T-helper 17 cell (primary cell): ENCODE results near the gene ADAD1. TPM values are rescaled to one million over a fixed set of nuclear protein-coding genes. Genes with fewer than 3 reads are reported as not detected.

Experiments
- ATAC-seq: fragments of 150-1000 bp; cut with Tn5 transposase; 2 replicates; pipeline ENCODE4 v1.10.0; 2021; ENCODE audit warnings: mild to moderate bottlenecking, moderate library complexity
- DNase-seq, 3 donors: peaks; one replicate each; pipeline versions ENCODE4 v3.0.0 to v3.0.0-alpha.2; 2020 to 2021
- H3K9me3 ChIP-seq: one replicate; pipeline ENCODE4 v1.7.0; 2013; ENCODE audit warnings: low read length, mild to moderate bottlenecking; ENCODE audit not compliant: control insufficient read depth, poor library complexity, severe bottlenecking
- H3K27ac Mint-ChIP-seq: one replicate; pipeline ENCODE4 v1.8.0; 2022; ENCODE audit warnings: mild to moderate bottlenecking, moderate library complexity, mixed read lengths
- H3K27me3 Mint-ChIP-seq: one replicate; pipeline ENCODE4 v1.8.0; 2022; ENCODE audit warnings: mixed read lengths
- H3K36me3 Mint-ChIP-seq: one replicate; pipeline ENCODE4 v1.8.0; 2022; ENCODE audit warnings: low read depth, mixed read lengths
- H3K4me1 Mint-ChIP-seq: one replicate; pipeline ENCODE4 v1.8.0; 2022; ENCODE audit warnings: mild to moderate bottlenecking, mixed read lengths
- H3K4me3 Mint-ChIP-seq: one replicate; pipeline ENCODE4 v1.8.0; 2022; ENCODE audit warnings: mild to moderate bottlenecking, moderate library complexity, mixed read lengths
- total RNA-seq, 4 donors: library from RNA in 2 of 4; stranded (reverse) in 2 of 4; gene quantifications; one replicate each; pipeline ENCODE4 v1.2.3 and lab custom pipeline; 2022 to 2026

The ADAD1 gene
- total RNA-seq, 2 donors from 2014 or later = not detected

DNA sequence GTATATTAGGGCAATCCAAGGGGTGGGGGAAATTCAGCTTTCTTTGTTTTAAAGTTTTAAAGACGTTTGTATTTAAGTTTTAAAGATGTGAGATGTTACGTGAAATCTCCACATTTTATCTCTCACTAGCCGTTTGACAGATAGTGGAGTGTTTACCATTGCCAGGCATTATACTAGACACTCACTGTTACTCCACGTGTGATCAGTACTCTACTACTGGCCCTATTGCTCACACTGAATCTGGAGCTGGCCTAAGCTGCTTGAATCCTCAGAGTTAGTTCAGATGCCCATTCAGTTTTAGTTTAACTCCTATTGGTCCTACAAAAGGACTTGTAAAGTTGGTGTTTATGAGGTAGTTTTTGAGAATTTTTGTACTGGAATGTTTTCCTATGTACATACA lies 4.5 kb downstream of the ADAD1 start:
- DNase-seq = no peak
- Mint-ChIP-seq H3K36me3 (no peaks in the 10 kb centered on the region), H3K27me3 (no peaks in the 10 kb centered on the region), H3K4me1 (no peaks in the 10 kb centered on the region), H3K27ac (no peak overlapping the region), H3K4me3 (no peak overlapping the region)
- no peak for ATAC-seq
- H3K9me3 ChIP-seq = no peaks in the 10 kb centered on the region

DNA sequence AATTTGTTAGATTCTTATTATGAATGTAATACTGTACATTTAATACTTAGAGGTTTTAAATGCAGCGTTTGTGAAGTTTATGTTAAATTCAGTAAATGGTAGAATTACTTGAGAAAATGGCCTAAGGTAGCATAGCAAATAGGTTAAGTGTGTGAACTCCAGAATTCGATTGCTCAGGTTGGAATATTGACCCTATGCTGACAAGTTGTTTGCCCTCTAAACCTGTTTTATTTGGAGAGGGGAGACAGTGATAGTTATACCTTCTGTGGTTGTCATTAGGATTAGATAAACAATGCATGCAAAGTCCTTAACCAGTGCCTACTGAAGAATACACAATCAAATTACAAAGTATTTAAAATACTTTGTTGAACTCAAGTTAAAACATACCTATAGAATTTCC lies 5.4 kb downstream of the ADAD1 start:
- Mint-ChIP-seq H3K36me3 (no peaks in the 10 kb centered on the region), H3K27ac (no peak overlapping the region), H3K27me3 (no peaks in the 10 kb centered on the region), H3K4me3 (no peak overlapping the region), H3K4me1 (no peaks in the 10 kb centered on the region)
- ATAC-seq (no peak), DNase-seq (no peak)
- no peaks in the 10 kb centered on the region for H3K9me3 ChIP-seq

DNA sequence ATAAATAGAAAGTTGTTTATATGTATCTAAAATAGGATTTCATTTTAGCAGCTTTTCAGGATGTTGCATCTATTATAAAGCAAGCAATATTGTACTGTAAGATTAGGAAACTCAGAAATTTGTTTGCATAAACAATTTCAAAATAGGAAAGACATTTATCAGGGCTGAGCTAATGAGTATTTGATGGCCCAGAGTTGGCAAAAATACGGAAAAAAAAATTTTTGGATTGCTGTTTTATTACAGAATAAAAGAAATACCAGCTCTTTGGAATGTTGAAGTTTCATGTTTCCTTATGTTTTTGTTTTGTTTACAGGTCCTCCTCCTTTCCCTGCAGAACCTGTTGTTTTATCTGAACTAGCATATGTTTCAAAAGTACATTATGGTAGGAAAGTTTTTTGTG lies 14.5 kb downstream of the ADAD1 start:
- H3K4me3 Mint-ChIP-seq = no peak overlapping the region
- peaks cover 2% of the 10 kb centered on the region for H3K36me3 Mint-ChIP-seq
- H3K9me3 ChIP-seq = no peaks in the 10 kb centered on the region
- H3K27ac Mint-ChIP-seq = no peak overlapping the region
- H3K27me3 Mint-ChIP-seq = no peaks in the 10 kb centered on the region
- ATAC-seq (no peak), DNase-seq (no peak)
- H3K4me1 Mint-ChIP-seq = no peaks in the 10 kb centered on the region

DNA sequence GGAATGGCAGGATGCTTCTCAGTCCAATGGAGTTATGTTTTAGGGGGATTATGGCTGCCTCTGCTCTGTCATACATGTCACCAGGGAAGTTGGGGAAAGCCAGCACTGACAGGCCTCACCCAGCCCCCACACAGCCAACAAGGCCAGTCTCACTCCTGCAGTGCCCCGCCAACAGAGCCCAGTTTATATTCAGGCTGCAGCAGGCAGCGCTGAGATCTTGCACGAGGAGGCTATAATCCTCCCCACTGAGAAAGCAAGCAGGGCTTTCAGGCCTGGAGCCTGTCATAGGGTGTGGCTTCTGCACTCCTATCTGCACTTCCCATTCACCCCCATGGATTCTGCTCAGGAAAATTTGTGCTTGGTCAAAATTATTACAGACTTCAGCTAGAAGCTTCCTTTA lies 25.1 kb downstream of the ADAD1 start:
- H3K36me3 Mint-ChIP-seq = peaks cover 2% of the 10 kb centered on the region
- no peaks in the 10 kb centered on the region for H3K9me3 ChIP-seq
- ATAC-seq (no peak), DNase-seq (no peak)
- H3K27me3 Mint-ChIP-seq = no peaks in the 10 kb centered on the region
- H3K27ac Mint-ChIP-seq = no peak overlapping the region
- H3K4me3 Mint-ChIP-seq = no peak overlapping the region
- H3K4me1 Mint-ChIP-seq = no peaks in the 10 kb centered on the region

DNA sequence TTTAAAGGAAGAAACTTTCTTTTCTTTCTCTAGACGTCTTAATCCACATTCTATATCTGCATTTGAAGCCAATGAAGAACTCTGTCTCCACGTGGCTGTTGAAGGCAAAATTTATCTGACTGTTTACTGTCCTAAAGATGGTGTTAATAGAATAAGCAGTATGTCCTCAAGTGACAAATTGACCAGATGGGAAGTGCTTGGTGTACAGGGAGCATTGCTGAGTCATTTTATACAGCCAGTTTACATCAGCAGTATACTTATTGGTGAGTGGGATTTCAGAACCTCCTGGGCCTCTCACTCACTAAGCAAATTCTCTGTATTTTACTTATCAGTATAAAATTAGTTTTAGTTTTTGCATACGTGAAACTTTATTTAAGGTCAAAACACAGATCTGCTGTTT lies 33.7 kb downstream of the ADAD1 start:
- Mint-ChIP-seq H3K4me3 (no peak overlapping the region), H3K27me3 (peaks cover 8% of the 10 kb centered on the region), H3K4me1 (no peaks in the 10 kb centered on the region), H3K36me3 (peaks cover 2% of the 10 kb centered on the region), H3K27ac (no peak overlapping the region)
- H3K9me3 ChIP-seq = no peaks in the 10 kb centered on the region
- no peak for ATAC-seq
- no peak for DNase-seq

DNA sequence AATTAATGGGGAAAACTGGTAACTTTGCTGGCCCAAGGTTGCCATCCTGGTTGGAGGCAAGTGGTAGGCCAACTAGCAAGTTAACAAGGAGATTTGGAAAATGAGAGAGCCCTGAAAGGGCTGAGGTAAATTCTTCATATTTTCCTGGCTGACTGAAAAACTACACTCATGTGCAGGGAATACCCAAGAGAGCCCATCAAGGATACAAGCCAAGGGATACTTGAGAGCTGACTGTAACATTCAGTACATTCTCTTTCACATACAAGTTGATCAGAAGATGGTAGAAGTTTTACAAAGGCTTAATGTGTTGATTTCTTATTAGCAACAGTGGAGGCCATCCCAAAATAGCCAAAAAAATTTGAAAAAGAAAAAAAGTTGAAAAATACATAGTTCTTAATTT lies 44.4 kb downstream of the ADAD1 start:
- no peak overlapping the region for H3K27ac Mint-ChIP-seq
- H3K36me3 Mint-ChIP-seq = peaks cover 3% of the 10 kb centered on the region
- no peak for DNase-seq
- ATAC-seq = no peak
- no peak overlapping the region for H3K4me3 Mint-ChIP-seq
- H3K9me3 ChIP-seq = no peaks in the 10 kb centered on the region
- no peaks in the 10 kb centered on the region for H3K27me3 Mint-ChIP-seq
- H3K4me1 Mint-ChIP-seq = peaks cover 2% of the 10 kb centered on the region

DNA sequence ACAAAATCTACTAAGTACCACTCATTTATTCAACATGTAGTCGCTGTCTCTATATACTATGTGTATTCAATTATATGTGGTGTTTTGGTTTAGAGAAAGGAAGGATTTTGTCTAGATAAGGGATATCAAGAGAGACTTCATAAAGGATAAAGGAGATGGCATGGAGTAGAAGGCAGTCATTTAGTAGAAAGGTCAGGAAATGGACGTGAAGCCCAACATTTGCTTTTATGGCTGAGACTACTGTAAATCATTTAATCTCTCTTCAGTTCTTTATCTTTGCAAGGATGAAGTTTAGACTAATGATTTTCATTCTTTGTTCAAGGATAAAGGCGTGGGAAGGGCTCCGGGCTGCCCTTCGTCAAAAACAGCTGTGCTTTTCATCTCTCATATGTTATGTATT lies 52.5 kb downstream of the ADAD1 start:
- no peaks in the 10 kb centered on the region for H3K27me3 Mint-ChIP-seq
- H3K4me1 Mint-ChIP-seq = peaks cover 13% of the 10 kb centered on the region
- no peak for ATAC-seq
- no peak for DNase-seq
- H3K9me3 ChIP-seq = no peaks in the 10 kb centered on the region
- H3K27ac Mint-ChIP-seq = no peak overlapping the region
- H3K36me3 Mint-ChIP-seq = no peaks in the 10 kb centered on the region
- H3K4me3 Mint-ChIP-seq = no peak overlapping the region

DNA sequence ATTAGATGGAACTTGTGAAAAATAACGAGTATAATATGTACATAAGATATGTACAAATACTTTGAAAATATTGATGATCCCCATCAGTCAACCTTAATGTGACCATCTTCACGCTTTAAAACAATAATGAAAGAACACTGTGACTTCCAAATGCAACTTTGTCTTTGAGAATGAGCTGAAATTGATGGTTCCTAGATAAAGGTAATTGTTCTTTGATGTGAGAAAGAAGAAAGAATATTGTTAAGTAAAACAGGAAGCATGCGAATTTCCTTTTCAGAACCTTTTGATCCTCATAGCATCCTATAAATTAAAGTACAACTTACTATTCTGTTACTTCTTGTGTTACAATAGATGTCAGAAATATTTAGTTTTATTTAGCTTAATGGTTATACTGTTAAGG lies 55.5 kb downstream of the ADAD1 start:
- Mint-ChIP-seq H3K36me3 (no peaks in the 10 kb centered on the region), H3K27ac (peak overlapping the region; percentile 54), H3K4me1 (peaks cover 13% of the 10 kb centered on the region), H3K27me3 (no peaks in the 10 kb centered on the region), H3K4me3 (peak overlapping the region; percentile 56)
- no peaks in the 10 kb centered on the region for H3K9me3 ChIP-seq
- ATAC-seq (peak; percentile 77), DNase-seq (no peak)

DNA sequence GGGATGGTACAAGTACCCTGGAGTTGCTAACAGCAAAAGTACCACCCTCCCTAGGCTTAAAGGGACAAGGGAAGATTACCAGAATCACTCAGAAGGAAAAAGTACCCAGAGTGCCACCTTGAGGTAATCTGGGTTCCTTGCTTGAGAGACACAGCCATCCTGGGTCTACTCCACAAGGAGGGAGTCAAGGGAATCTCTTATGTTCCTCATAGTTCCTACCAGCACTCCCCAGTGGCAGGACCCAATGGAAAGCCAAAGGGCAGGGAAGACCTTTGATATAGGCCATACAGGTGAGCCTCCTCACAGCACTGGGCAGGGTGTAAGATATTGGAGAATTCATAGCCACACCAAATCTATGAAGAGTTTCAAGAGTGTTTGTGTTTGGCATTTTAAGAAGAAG lies 72.0 kb downstream of the ADAD1 start:
- peak; percentile 51 for ATAC-seq
- H3K27ac Mint-ChIP-seq = no peak overlapping the region
- peaks cover 8% of the 10 kb centered on the region for H3K36me3 Mint-ChIP-seq

DNA sequence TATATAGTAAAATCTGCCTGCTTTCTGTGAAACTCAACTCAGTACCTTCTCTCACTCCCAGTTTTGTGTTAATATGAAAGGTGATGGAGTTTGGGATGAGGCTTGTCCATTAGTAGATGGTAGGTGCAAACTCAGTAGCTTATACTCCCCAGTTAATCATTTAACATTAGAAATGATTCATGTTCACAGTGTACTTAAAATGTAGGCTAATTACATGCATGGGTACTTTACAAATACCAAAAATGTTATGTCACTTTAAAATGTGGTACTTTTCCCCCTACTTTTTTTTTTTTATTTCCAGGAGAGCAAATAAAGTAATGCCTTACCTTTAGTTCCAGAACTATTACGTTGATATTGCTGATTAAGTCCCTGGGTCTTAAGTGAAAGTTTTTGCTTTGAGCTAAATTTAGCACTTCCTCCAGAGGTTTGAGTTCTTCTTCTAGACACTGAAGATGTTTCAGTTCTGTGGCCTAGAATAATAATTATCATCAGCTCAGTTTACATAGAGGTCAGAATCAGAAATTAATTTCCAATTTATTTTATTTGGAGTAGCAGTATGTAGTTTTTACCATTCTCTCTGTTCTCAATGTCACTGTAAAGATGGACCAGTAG lies 74.7 kb downstream of the ADAD1 start:
- Mint-ChIP-seq H3K27ac (peak overlapping the region; percentile 11), H3K4me1 (peaks cover 32% of the 10 kb centered on the region), H3K27me3 (peaks cover 6% of the 10 kb centered on the region), H3K36me3 (peaks cover 6% of the 10 kb centered on the region), H3K4me3 (no peak overlapping the region)
- ATAC-seq = no peak
- H3K9me3 ChIP-seq = no peaks in the 10 kb centered on the region
- DNase-seq = no peak

More for the DNA sequence above, 72.0 kb downstream of the ADAD1 start:
- no peaks in the 10 kb centered on the region for H3K9me3 ChIP-seq
- H3K4me3 Mint-ChIP-seq = no peak overlapping the region
- peaks cover 17% of the 10 kb centered on the region for H3K4me1 Mint-ChIP-seq
- H3K27me3 Mint-ChIP-seq = peaks cover 6% of the 10 kb centered on the region
- no peak for DNase-seq

DNA sequence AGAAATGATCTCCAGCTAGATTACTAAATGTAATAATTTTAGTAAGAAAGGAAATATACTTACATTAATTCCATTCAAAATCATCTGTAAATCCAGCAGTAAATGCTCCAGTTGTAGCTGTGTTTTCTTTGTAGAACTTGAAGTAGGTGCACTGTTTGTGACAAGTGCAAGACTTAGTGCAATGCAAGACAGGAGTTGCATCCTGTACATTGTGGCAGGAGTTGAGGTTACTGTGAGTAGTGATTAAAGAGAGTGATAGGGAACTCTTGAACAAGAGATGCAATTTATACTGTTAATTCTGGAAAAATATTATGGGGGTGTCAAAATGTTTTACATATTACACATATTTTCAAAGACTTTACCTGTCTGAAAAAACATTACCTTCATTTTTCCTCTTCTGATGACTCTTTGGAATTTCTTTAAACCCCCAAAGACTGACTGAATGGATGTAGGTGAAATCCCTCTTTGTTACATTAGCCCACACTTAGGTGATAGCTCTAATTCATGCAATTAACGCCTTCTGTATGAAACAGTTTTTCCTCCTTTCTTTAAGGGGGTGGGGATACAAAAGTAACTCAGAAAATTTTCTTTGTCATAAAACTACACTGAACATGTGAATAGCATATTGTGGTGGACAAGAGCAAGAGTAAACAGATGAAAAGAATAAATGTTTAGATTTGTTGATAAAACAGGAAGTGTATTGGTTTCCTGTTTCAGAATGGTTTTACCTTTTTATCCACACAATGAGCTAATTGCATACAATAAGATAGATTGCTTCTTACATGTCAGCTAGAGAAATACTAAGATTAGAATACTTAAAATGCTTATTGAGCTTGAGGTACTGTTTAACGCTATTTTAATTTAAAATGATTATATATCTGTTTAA lies 77.7 kb downstream of the ADAD1 start, which contains the start of gene IL2:
IL2 (minus strand) TSS at position 495 of the 886 bp plus-strand sequence; CDS start at position 210, 285 bp downstream.
- no peak for DNase-seq
- peak within 1 kb of the TSS; percentile 87 for H3K27ac Mint-ChIP-seq
- H3K9me3 ChIP-seq = no peaks in the 10 kb centered on the region
- no peaks in the 10 kb centered on the region for H3K27me3 Mint-ChIP-seq
- peak within 1 kb of the TSS; percentile 83 for H3K4me3 Mint-ChIP-seq
- ATAC-seq = peak; percentile 72
- no peaks in the 10 kb centered on the region for H3K36me3 Mint-ChIP-seq
- peaks cover 36% of the 10 kb centered on the region for H3K4me1 Mint-ChIP-seq

DNA sequence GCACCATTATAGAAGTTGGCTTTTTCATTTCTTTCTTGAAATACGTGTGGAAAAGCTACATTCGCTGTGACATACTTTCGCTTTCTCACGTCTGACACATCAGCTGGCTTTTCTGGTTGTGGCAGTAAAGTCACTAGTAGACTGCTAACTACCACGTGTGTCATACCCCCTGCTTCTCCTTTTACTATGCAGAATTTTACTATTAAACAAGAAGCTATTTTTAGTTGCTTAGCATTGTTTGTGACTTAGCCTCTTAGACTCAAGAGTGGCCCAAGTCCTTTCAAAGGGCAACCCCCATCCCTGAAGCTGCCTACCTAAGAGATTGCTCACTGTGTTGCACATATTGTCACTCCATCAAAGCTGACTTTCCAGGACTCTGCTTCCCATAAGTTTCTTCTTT lies 79.8 kb downstream of the ADAD1 start:
- peak overlapping the region; percentile 82 for H3K4me3 Mint-ChIP-seq
- H3K27me3 Mint-ChIP-seq = no peaks in the 10 kb centered on the region
- H3K36me3 Mint-ChIP-seq = peaks cover 2% of the 10 kb centered on the region
- no peaks in the 10 kb centered on the region for H3K9me3 ChIP-seq
- DNase-seq (peak in 1 of 3 donors; percentile 12), ATAC-seq (peak; percentile 77)
- peak overlapping the region; percentile 87 for H3K27ac Mint-ChIP-seq
- H3K4me1 Mint-ChIP-seq = peaks cover 33% of the 10 kb centered on the region

DNA sequence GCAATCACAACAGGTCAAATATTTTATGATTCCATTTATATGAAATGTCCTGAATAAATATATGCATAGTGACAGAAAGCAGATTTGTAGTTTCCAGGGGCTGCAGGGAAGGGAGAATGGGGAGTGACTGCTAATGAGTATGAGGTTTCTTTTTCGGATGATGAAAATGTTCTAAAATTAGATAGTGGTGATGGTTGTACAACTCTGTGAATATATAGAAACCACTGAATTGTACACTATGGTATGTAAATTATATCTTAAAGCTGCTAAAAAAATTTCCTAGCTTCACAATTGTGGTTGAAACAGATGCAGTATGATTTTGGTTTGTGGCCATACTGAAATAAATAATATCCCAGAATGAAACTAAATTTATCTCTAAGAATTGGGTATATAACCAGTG lies 90.6 kb downstream of the ADAD1 start:
- ATAC-seq = no peak
- H3K27me3 Mint-ChIP-seq = no peaks in the 10 kb centered on the region
- no peaks in the 10 kb centered on the region for H3K4me1 Mint-ChIP-seq
- H3K9me3 ChIP-seq = no peaks in the 10 kb centered on the region
- no peak overlapping the region for H3K27ac Mint-ChIP-seq
- H3K36me3 Mint-ChIP-seq = no peaks in the 10 kb centered on the region
- no peak overlapping the region for H3K4me3 Mint-ChIP-seq
- no peak for DNase-seq
